Astrocyte of the cerebellum (primary cell): ENCODE data around the gene AGXT.

ENCODE experiments used
- DNase-seq: peaks from one replicate; pipeline ENCODE4 v3.0.0-alpha.2; 2011; ENCODE audit warnings: low read depth
- H3K4me3 ChIP-seq: 2 replicates; pipeline ENCODE4 v1.5.1; 2011; ENCODE audit warnings: mild to moderate bottlenecking, low read depth, low read length, moderate library complexity
- CTCF ChIP-seq: IDR thresholded peaks from 2 replicates; pipeline ENCODE4 v1.5.1; 2012; ENCODE audit warnings: low read length, low read depth, moderate library complexity, mild to moderate bottlenecking; ENCODE audit errors: missing control alignments
- in situ Hi-C: cut with HindIII; loops from 2 replicates; pipeline ENCODE4 v1.10.0; 2017; ENCODE audit warnings: low sequenced_read_pairs

AGXT gene

GRCh38 chr2:240857039-240858008, 11.3 kb upstream of the AGXT start:
- H3K4me3 ChIP-seq: no peak overlapping the region
- TF ChIP-seq CTCF: no peak
- DNase-seq: no peak
- in situ Hi-C loops: no loop called here

GRCh38 chr2:240858321-240858720, 10.3 kb upstream of the AGXT start:
- in situ Hi-C loops: no loop called here
- H3K4me3 ChIP-seq: no peak overlapping the region
- DNase-seq: no peak
- TF ChIP-seq CTCF: no peak

GRCh38 chr2:240858871-240859270, 9.8 kb upstream of the AGXT start:
- in situ Hi-C loops: no loop called here
- H3K4me3 ChIP-seq: no peak overlapping the region
- TF ChIP-seq CTCF: no peak
- DNase-seq: no peak

GRCh38 chr2:240861547-240861946, 7.1 kb upstream of the AGXT start:
- in situ Hi-C loops: no loop called here
- no peak overlapping the region for H3K4me3 ChIP-seq
- no peak for TF ChIP-seq CTCF
- no peak for DNase-seq

GRCh38 chr2:240864475-240864874, 4.1 kb upstream of the AGXT start:
- no peak for TF ChIP-seq CTCF
- DNase-seq: no peak
- H3K4me3 ChIP-seq: no peak overlapping the region
- in situ Hi-C loops: no loop called here

- in situ Hi-C loops: no loop called here
- TF ChIP-seq CTCF: no peak
- no peak overlapping the region for H3K4me3 ChIP-seq
- DNase-seq: no peak
Observed at GRCh38 chr2:240865391-240865790, 3.2 kb upstream of the AGXT start.
